Neural cell (in vitro differentiated cells): ENCODE measurements around the gene POLR2H. TPM values are rescaled to one million over a fixed set of nuclear protein-coding genes. Genes with fewer than 3 reads are reported as not detected.

Experiments
- H2AFZ ChIP-seq: fragments of 200-600, 300-800 bp; sonication (generic), shearing (Covaris generic); 2 replicates; pipeline ENCODE4 v1.6.0; 2014; ENCODE audit warnings: low read depth, mild to moderate bottlenecking, antibody characterized with exemption, low read length, moderate library complexity
- H3F3A ChIP-seq: fragments of 200-600 bp; shearing (Covaris generic); 2 replicates; pipeline ENCODE4 v1.6.1; 2016; ENCODE audit warnings: mild to moderate bottlenecking, moderate library complexity, mixed read lengths, antibody characterized with exemption, low read length; ENCODE audit not compliant: insufficient read depth, poor library complexity, severe bottlenecking
- H3K27ac ChIP-seq: fragments of 200-600, 300-800 bp; sonication (generic), shearing (Covaris generic); 2 replicates; pipeline ENCODE4 v1.5.1; 2014; ENCODE audit warnings: mild to moderate bottlenecking, low read length, moderate library complexity
- H3K27me3 ChIP-seq: fragments of 300-800, 200-600 bp; sonication (generic), shearing (Covaris generic); 2 replicates; pipeline ENCODE4 v1.6.0; 2014; ENCODE audit warnings: mild to moderate bottlenecking, low read depth, low read length, moderate library complexity; ENCODE audit not compliant: insufficient read depth
- H3K36me3 ChIP-seq: fragments of 300-800, 200-600 bp; sonication (generic), shearing (Covaris generic); 2 replicates; pipeline ENCODE4 v1.5.1; 2014; ENCODE audit warnings: mild to moderate bottlenecking, antibody characterized with exemption, low read length, moderate library complexity; ENCODE audit not compliant: insufficient read depth
- H3K4me2 ChIP-seq: fragments of 300-800, 200-600 bp; sonication (generic), shearing (Covaris generic); 2 replicates; pipeline ENCODE4 v1.6.0; 2014; ENCODE audit warnings: mild to moderate bottlenecking, low read length
- H3K4me3 ChIP-seq: fragments of 300-800, 200-600 bp; sonication (generic), shearing (Covaris generic); 2 replicates; pipeline ENCODE4 v1.5.1; 2014; ENCODE audit warnings: mild to moderate bottlenecking, low read length, moderate library complexity
- H3K79me2 ChIP-seq: fragments of 200-600 bp; shearing (Covaris generic); replicated peaks from 2 replicates; pipeline ENCODE4 v1.6.0; 2014; ENCODE audit warnings: mild to moderate bottlenecking, low read length, moderate library complexity; ENCODE audit not compliant: insufficient read depth
- H3K9ac ChIP-seq: fragments of 300-800, 200-600 bp; sonication (generic), shearing (Covaris generic); 2 replicates; pipeline ENCODE4 v1.6.1; 2016; ENCODE audit warnings: mild to moderate bottlenecking, low read length, mixed read lengths
- H3K9me2 ChIP-seq: fragments of 200-600 bp; shearing (Covaris generic); 2 replicates; pipeline ENCODE4 v1.6.1; 2016; ENCODE audit warnings: mild to moderate bottlenecking, low read length, mixed read lengths; ENCODE audit not compliant: insufficient read depth
- H3K9me3 ChIP-seq: fragments of 200-600, 300-800 bp; sonication (generic), shearing (Covaris generic); 2 replicates; pipeline ENCODE4 v1.6.1; 2016; ENCODE audit warnings: mild to moderate bottlenecking, mixed run types, low read length, moderate library complexity, mixed read lengths
- H4K20me1 ChIP-seq: fragments of 200-600 bp; shearing (Covaris generic); 2 replicates; pipeline ENCODE4 v1.6.1; 2016; ENCODE audit warnings: mild to moderate bottlenecking, mixed run types; ENCODE audit not compliant: insufficient read depth
- CTCF ChIP-seq: fragments of 450-650 bp; IDR thresholded peaks from 2 replicates; pipeline ENCODE4 v1.5.1; 2014; ENCODE audit warnings: antibody characterized with exemption, mild to moderate bottlenecking, moderate library complexity; ENCODE audit not compliant: poor library complexity, severe bottlenecking
- EP300 ChIP-seq: fragments of 450-650 bp; conservative IDR thresholded peaks from 2 replicates; pipeline ENCODE4 v1.6.1; 2014; ENCODE audit warnings: antibody characterized with exemption, mild to moderate bottlenecking, moderate library complexity; ENCODE audit not compliant: poor library complexity, severe bottlenecking
- EZH2 ChIP-seq: fragments of 200-600, 300-800 bp; shearing (Covaris generic), sonication (generic); IDR thresholded peaks from 2 replicates; pipeline ENCODE4 v1.6.1; 2014; ENCODE audit warnings: antibody characterized with exemption, low read length, borderline replicate concordance, mild to moderate bottlenecking; ENCODE audit not compliant: insufficient read depth, poor library complexity, severe bottlenecking
- MXI1 ChIP-seq: fragments of 450-650 bp; conservative IDR thresholded peaks from 2 replicates; pipeline ENCODE4 v1.6.1; 2014; ENCODE audit warnings: antibody characterized with exemption, mild to moderate bottlenecking; ENCODE audit not compliant: poor library complexity, severe bottlenecking
- POLR2AphosphoS5 ChIP-seq: IDR thresholded peaks from 2 replicates; pipeline ENCODE4 v1.6.1; 2012
- RAD21 ChIP-seq: fragments of 450-650 bp; conservative IDR thresholded peaks from 2 replicates; pipeline ENCODE4 v1.6.1; 2014; ENCODE audit warnings: antibody characterized with exemption, mild to moderate bottlenecking, moderate library complexity
- REST ChIP-seq: IDR thresholded peaks from 2 replicates; pipeline ENCODE4 v1.6.1; 2012; ENCODE audit warnings: borderline replicate concordance
- SMC3 ChIP-seq: fragments of 450-650 bp; conservative IDR thresholded peaks from 2 replicates; pipeline ENCODE4 v1.6.1; 2014; ENCODE audit warnings: antibody characterized with exemption, mild to moderate bottlenecking, moderate library complexity; ENCODE audit not compliant: poor library complexity
- TAF1 ChIP-seq: IDR thresholded peaks from 2 replicates; pipeline ENCODE4 v1.6.1; 2012; ENCODE audit warnings: low read depth
- polyA plus RNA-seq: library from polyadenylated mRNA; depleted of rRNA; stranded (reverse); fragments of >200 nt; gene quantifications from 2 replicates; pipeline ENCODE4 v1.2.3, GENCODE V29; 2014

The POLR2H gene
- polyA plus RNA-seq, 1 donor from 2014 or later, result 185 TPM

GRCh38 chr3:184386047-184386806, 24.7 kb downstream of the POLR2H start:
- no peaks in the 10 kb centered on the region for H3K79me2 ChIP-seq
- H3K4me3 ChIP-seq, result no peak overlapping the region
- H3K4me2 ChIP-seq, result no peak overlapping the region
- H4K20me1 ChIP-seq, result no peaks in the 10 kb centered on the region
- H3K9me2 ChIP-seq, result no peaks in the 10 kb centered on the region
- no peak overlapping the region for H3K9ac ChIP-seq
- no peak overlapping the region for H3K27ac ChIP-seq
- TF ChIP-seq POLR2AphosphoS5, result no peak
- no peak for TF ChIP-seq RAD21
- no peak for TF ChIP-seq REST
- no peak for TF ChIP-seq TAF1
- H3K27me3 ChIP-seq, result peaks cover 17% of the 10 kb centered on the region
- H3F3A ChIP-seq, result no peaks in the 10 kb centered on the region
- H2AFZ ChIP-seq, result no peak overlapping the region
- no peaks in the 10 kb centered on the region for H3K9me3 ChIP-seq
- no peaks in the 10 kb centered on the region for H3K36me3 ChIP-seq

GRCh38 chr3:184387174-184387714, 25.7 kb downstream of the POLR2H start:
- Histone ChIP-seq H3K4me2 (no peak overlapping the region), H3K36me3 (no peaks in the 10 kb centered on the region), H3F3A (no peaks in the 10 kb centered on the region), H2AFZ (no peak overlapping the region), H3K9me3 (no peaks in the 10 kb centered on the region), H3K9ac (no peak overlapping the region), H3K79me2 (no peaks in the 10 kb centered on the region), H3K27me3 (peaks cover 7% of the 10 kb centered on the region), H3K4me3 (no peak overlapping the region), H3K27ac (no peak overlapping the region), H3K9me2 (no peaks in the 10 kb centered on the region), H4K20me1 (no peaks in the 10 kb centered on the region)
- TF ChIP-seq EZH2, result no peak
- TF ChIP-seq EP300, result no peak
- TF ChIP-seq MXI1, result no peak
- TF ChIP-seq SMC3, result no peak
- no peak for TF ChIP-seq REST
- no peak for TF ChIP-seq CTCF
- TF ChIP-seq POLR2AphosphoS5, result no peak
- no peak for TF ChIP-seq TAF1
- TF ChIP-seq RAD21, result no peak
